Karpas-422 (cell line): Measurements from ENCODE around the gene NOTCH1. TPM values are rescaled to one million over a fixed set of nuclear protein-coding genes. Genes with fewer than 3 reads are reported as not detected.

ENCODE experiments used
- DNase-seq: peaks from one replicate; pipeline ENCODE4 v3.0.0-alpha.2; 2015
- H2AFZ ChIP-seq: fragments of 200-600 bp; sonication (generic); 2 replicates; pipeline ENCODE4 v1.6.1; 2014; ENCODE audit warnings: antibody characterized with exemption, low read length, mixed read lengths
- H3K27ac ChIP-seq: fragments of 200-600 bp; sonication (generic); 2 replicates; pipeline ENCODE4 v1.5.1; 2014; ENCODE audit warnings: mild to moderate bottlenecking, low read length, moderate library complexity
- H3K27me3 ChIP-seq: fragments of 200-600 bp; sonication (generic); 2 replicates; pipeline ENCODE4 v1.6.1; 2014; ENCODE audit warnings: low read length, mixed read lengths
- H3K36me3 ChIP-seq: fragments of 200-600 bp; sonication (generic); 2 replicates; pipeline ENCODE4 v1.6.1; 2014; ENCODE audit warnings: low read length, mixed read lengths; ENCODE audit not compliant: insufficient read depth
- H3K4me1 ChIP-seq: fragments of 200-600 bp; sonication (generic); 2 replicates; pipeline ENCODE4 v1.6.1; 2014; ENCODE audit warnings: mild to moderate bottlenecking, low read length, mixed read lengths
- H3K4me2 ChIP-seq: fragments of 200-600 bp; sonication (generic); 2 replicates; pipeline ENCODE4 v1.6.1; 2014; ENCODE audit warnings: low read length, low read depth, mild to moderate bottlenecking; ENCODE audit not compliant: poor library complexity, severe bottlenecking
- H3K4me3 ChIP-seq: fragments of 200-600 bp; sonication (generic); 2 replicates; pipeline ENCODE4 v1.5.1; 2014; ENCODE audit warnings: mild to moderate bottlenecking, antibody characterized with exemption, low read length, mixed read lengths
- H3K79me2 ChIP-seq: fragments of 200-600 bp; sonication (generic); 2 replicates; pipeline ENCODE4 v1.6.1; 2014; ENCODE audit warnings: mild to moderate bottlenecking, low read length, mixed read lengths
- H3K9ac ChIP-seq: fragments of 200-600 bp; sonication (generic); 2 replicates; pipeline ENCODE4 v1.6.0; 2014; ENCODE audit warnings: low read length
- H3K9me2 ChIP-seq: fragments of 200-600 bp; sonication (generic), shearing (Covaris generic); replicated peaks from 2 replicates; pipeline ENCODE4 v1.6.0; 2014; ENCODE audit warnings: mild to moderate bottlenecking, low read length, moderate library complexity; ENCODE audit not compliant: insufficient read depth
- H3K9me3 ChIP-seq: fragments of 300-700, 200-600 bp; sonication (generic); 2 replicates; pipeline ENCODE4 v1.6.1; 2014; ENCODE audit warnings: low read length, mixed read lengths
- H4K20me1 ChIP-seq: fragments of 200-600 bp; sonication (generic); 2 replicates; pipeline ENCODE4 v1.6.1; 2014; ENCODE audit warnings: mild to moderate bottlenecking, antibody characterized with exemption, low read length, low read depth; ENCODE audit not compliant: insufficient read depth
- total RNA-seq: library from RNA; depleted of rRNA; stranded (reverse); fragments of >200 nt; shearing (Covaris generic); gene quantifications from 2 replicates; pipeline ENCODE4 v1.2.3, GENCODE V29; 2014; ENCODE audit warnings: low replicate concordance

NOTCH1 gene
- total RNA-seq, 1 experiment from 2014 or later, result 15.0 TPM

DNA sequence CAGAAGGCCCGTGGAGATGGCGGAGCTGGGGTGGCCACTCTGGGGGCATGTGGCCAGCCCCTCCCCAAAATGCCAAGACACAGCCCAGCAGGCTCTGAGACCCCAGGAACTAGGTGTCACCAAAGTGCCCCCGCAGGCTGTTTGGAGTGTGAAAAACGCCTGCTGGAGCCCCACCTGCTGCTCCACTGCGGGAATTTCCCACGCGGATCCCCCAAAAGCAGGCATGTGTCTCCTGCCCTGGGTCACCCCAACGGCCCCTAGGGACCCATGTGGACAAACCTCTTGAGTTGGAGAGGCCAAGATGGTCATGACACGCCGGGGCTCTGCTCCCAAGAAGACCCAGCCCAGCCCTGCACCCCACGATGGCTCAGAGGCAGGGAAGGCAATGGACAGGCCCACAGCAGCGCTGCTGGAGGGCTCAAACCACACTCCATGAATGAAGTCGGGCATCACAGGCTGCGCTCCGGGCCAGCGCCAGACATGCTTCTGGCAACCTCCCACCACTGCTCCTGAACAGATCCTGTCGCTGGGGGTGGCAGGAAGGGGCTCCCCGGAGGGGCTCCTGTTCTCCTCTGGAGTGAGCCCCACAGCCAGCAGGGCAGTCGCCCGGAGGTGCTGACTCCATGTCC lies 15.3 kb downstream of the NOTCH1 start:
- no peaks in the 10 kb centered on the region for H3K79me2 ChIP-seq
- no peak for DNase-seq

DNA sequence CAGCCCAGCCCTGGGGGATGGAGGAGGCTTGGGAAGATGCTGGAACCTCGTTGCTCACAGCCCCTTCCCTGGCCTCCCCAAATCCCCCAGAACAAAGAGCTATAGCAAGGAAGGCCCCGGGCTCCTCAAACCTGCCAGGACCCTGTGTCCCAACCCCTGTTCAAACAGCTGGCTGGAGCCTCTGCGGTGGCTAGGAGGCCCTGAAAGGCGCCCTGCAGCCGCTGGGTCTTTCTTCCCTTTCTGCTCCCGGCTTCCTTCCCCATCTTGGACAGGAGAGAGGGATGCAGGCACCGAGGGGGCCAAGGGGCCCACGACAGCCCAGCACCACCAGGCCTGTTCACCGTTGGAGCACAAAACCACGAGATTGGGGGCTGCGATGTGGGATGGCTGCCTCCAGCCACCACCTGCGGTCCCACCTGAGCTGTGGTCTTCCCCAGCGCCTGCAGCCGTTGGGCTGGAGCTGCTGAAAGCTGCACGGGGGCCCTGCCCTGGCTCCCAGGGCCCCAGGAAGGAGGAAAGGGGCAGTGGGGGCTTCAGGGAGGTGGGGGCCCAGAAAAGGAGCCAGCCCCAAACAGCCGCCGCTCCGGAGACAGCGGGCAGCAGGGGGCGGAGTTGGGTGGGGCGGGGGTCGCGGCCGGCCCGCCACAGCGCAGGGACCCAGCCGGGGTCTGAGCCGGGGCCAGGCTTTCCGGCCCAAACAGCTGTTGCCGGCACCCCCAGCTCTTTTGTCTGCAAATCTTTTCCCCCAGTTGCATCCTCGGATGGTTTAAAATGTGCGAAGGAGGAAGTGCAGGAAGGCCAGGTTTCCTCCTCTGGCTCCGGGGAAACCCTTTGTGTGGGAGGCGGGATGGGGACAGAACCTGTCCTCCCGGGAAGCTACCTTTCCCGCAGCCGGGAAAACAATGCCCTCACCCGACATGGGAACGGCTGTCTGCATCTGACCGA lies 16.1 kb downstream of the NOTCH1 start:
- H3K9ac ChIP-seq, result no peak overlapping the region
- no peaks in the 10 kb centered on the region for H3K36me3 ChIP-seq
- no peak overlapping the region for H3K4me2 ChIP-seq
- no peak overlapping the region for H3K27ac ChIP-seq
- no peaks in the 10 kb centered on the region for H3K9me3 ChIP-seq
- H3K4me1 ChIP-seq, result peaks cover 16% of the 10 kb centered on the region
- no peak for DNase-seq
- peaks cover 34% of the 10 kb centered on the region; the same call in 1 of the 2 replicates for H4K20me1 ChIP-seq
- no peaks in the 10 kb centered on the region for H3K27me3 ChIP-seq
- H3K9me2 ChIP-seq, result no peaks in the 10 kb centered on the region
- H3K79me2 ChIP-seq, result no peaks in the 10 kb centered on the region
- no peak overlapping the region for H2AFZ ChIP-seq
- no peak overlapping the region for H3K4me3 ChIP-seq

More for the DNA sequence above, 15.3 kb downstream of the NOTCH1 start:
- Histone ChIP-seq H3K4me2 (no peak overlapping the region), H3K4me3 (no peak overlapping the region), H3K9ac (no peak overlapping the region), H3K9me3 (no peaks in the 10 kb centered on the region), H3K4me1 (peaks cover 21% of the 10 kb centered on the region), H3K9me2 (no peaks in the 10 kb centered on the region), H3K27me3 (no peaks in the 10 kb centered on the region), H4K20me1 (peaks cover 34% of the 10 kb centered on the region; the same call in 1 of the 2 replicates), H3K27ac (no peak overlapping the region), H2AFZ (no peak overlapping the region), H3K36me3 (no peaks in the 10 kb centered on the region)

DNA sequence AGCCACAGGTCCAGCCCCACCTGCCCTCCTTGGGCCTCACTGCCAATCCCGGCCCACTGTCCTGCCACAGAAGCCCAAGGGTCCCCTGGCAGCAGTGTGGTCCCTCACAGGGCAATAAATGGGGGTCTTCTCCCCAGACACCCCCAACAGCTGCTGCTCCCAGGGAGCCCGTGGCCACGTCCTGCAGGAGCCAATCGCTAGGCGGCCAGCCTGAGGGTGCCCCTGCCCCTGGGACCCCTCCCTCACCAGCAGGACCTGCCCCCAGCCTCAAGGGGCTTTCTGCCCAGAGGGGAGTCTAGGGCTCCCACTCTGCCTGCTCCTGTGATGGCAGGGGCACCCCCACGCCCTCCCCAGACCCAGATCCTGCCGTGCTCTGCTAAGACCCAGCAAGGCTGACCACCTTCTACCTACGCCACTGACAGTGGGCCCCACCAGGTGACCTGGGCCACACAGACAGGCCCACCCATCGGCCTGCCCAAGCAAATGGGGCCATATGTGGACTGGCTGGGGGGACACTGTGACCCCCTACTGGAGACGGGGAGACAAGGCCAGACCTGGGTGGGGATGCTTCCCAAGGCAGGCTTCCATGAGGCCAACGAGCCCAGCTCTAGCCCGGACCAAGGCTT lies 17.0 kb downstream of the NOTCH1 start:
- H3K27ac ChIP-seq, result no peak overlapping the region
- no peaks in the 10 kb centered on the region for H3K79me2 ChIP-seq
- H3K4me3 ChIP-seq, result no peak overlapping the region
- H3K36me3 ChIP-seq, result no peaks in the 10 kb centered on the region
- H4K20me1 ChIP-seq, result peaks cover 32% of the 10 kb centered on the region; the same call in 1 of the 2 replicates
- no peak for DNase-seq
- no peak overlapping the region for H2AFZ ChIP-seq
- no peak overlapping the region for H3K4me2 ChIP-seq
- H3K9ac ChIP-seq, result no peak overlapping the region
- no peaks in the 10 kb centered on the region for H3K9me3 ChIP-seq
- H3K9me2 ChIP-seq, result no peaks in the 10 kb centered on the region
- peaks cover 15% of the 10 kb centered on the region for H3K4me1 ChIP-seq
- H3K27me3 ChIP-seq, result no peaks in the 10 kb centered on the region

DNA sequence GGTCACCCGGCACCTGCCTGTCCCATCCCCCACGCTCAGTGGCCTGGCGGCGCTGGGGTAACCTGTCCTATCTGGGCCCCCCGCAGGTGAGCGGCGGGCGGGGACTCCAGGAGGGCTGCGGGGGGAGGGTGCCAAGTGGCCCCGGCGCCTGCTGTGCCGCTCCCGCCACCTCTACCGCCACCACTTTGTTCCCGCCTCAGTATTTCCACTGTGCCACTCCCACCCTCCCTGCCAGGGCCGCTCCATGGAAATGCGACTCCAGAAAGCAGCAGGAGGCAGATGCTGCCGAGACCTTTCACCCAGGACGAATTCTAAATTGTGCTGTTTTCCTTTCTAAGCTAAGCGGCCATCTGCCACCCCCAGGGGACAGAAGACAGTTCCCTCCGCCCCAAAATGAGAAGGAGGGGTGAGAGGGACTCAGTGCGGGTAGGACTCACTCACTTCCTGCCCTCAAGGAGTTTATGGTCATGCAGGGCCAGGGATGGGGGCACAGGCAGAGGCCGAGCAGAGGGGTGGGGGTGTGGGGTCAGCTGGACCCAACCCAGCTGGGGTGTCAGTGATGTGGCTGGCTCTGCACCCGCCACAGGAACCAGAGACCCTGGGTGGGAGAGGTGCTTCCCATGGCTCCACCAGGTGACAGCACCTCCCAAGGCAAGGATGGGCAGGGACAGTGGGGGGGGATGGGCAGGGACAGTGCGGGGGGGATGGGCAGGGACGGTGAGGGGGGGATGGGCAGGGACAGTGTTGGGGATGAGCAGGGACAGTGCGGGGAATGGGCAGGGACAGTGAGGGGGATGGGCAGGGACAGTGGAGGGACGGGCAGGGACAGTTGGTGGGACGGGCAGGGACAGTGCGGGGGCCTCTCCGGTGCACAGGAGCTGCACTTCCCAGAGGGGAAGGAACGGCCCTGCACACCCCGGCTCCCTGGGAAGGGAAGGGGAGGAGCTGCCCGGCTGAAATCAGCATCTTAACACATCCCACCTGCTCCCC lies 17.8 kb downstream of the NOTCH1 start:
- peak; percentile 70 for DNase-seq
- Histone ChIP-seq H3K9me3 (no peaks in the 10 kb centered on the region), H3K9ac (no peak overlapping the region), H3K79me2 (no peaks in the 10 kb centered on the region), H3K4me2 (no peak overlapping the region), H3K27me3 (no peaks in the 10 kb centered on the region), H3K9me2 (no peaks in the 10 kb centered on the region), H3K4me1 (peaks cover 8% of the 10 kb centered on the region), H4K20me1 (peaks cover 27% of the 10 kb centered on the region; the same call in 1 of the 2 replicates), H2AFZ (no peak overlapping the region), H3K36me3 (no peaks in the 10 kb centered on the region), H3K4me3 (no peak overlapping the region), H3K27ac (no peak overlapping the region)

DNA sequence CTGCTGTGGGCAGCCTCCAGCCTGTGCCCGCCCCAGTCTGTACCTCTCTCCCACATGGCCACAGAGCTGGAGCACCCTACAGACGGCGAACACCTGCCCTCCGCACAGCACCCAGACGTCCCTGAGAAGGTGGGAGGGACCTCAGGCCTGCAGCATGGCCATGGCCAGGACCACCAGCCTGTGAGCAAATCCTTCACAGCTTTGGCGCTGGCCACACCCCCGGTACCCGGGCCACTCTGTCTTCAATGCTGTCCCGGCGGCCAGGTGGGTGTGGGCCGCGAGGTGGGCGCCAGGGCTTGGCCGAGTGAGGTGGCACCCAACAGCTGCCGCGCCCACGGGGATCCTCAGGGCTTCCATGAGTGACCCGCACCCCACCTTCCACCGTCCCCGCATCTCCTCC lies 18.7 kb downstream of the NOTCH1 start:
- no peak overlapping the region for H3K9ac ChIP-seq
- H3K4me1 ChIP-seq, result no peaks in the 10 kb centered on the region
- H3K9me3 ChIP-seq, result no peaks in the 10 kb centered on the region
- no peak overlapping the region for H3K4me2 ChIP-seq
- no peak overlapping the region for H2AFZ ChIP-seq
- no peaks in the 10 kb centered on the region for H3K36me3 ChIP-seq
- H3K27ac ChIP-seq, result no peak overlapping the region
- H4K20me1 ChIP-seq, result peaks cover 18% of the 10 kb centered on the region; the same call in 1 of the 2 replicates
- H3K4me3 ChIP-seq, result no peak overlapping the region
- no peaks in the 10 kb centered on the region for H3K27me3 ChIP-seq
- no peaks in the 10 kb centered on the region for H3K79me2 ChIP-seq
- no peak for DNase-seq
- H3K9me2 ChIP-seq, result no peaks in the 10 kb centered on the region

DNA sequence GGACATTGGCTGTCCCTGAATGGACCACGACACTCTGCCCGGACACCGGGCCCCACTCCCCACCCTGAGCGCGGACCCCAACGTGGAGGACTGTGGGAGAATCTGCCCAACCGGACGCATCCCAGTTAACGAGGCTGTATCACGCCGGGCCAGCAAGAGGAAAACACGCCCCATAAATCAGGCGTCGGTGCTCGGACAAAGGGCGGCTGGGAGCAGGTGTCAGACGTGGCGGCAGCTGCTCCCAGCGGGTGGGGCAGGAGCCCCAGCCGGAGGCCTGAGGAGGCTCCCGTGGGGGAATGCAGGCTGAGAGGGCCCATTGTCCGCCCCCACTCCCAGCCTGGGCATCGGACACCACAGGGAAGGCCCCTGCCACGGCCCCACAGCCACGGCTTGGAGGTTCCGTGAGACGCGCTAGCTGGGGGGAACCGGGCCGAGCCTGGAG lies 19.2 kb downstream of the NOTCH1 start:
- Histone ChIP-seq H3K79me2 (no peaks in the 10 kb centered on the region), H3K9ac (no peak overlapping the region), H4K20me1 (peaks cover 15% of the 10 kb centered on the region; the same call in 1 of the 2 replicates), H3K4me1 (no peaks in the 10 kb centered on the region), H3K4me2 (no peak overlapping the region), H3K9me2 (no peaks in the 10 kb centered on the region), H2AFZ (no peak overlapping the region), H3K36me3 (no peaks in the 10 kb centered on the region), H3K27ac (no peak overlapping the region), H3K9me3 (no peaks in the 10 kb centered on the region), H3K27me3 (no peaks in the 10 kb centered on the region), H3K4me3 (no peak overlapping the region)
- no peak for DNase-seq

DNA sequence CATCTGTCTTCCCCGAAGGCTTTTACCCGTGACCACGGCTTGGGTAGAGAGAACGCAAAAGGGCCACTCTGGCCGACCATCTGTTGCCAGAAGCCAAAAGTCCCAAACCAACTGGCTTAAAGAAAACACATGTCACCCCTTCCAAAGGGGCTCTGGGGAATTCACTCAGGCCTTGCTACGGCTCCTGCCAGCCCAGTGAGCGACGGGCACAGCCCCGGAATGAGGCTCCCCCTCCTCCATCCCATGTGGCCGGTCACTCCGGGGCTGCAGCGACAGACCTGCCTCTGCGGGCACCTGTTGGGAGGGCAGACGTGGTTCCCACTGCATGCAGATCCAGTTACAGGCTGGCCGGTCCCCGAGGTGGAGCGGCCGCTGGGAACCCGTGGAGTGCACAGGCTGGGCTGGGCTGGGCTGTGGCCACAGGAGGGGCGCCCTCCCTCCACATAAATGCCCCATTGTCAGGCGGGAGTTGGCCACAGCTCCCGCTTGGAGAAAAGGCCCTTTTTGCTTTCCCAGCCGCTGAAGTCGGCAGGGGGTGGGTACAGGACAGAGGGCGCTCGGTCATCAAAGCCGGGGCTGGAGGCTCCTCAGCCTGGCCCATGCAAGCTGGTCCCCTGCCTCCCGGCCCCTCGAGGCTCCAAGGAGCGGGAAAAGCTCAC lies 19.9 kb downstream of the NOTCH1 start:
- H3K4me3 ChIP-seq, result no peak overlapping the region
- no peaks in the 10 kb centered on the region for H3K27me3 ChIP-seq
- no peak overlapping the region for H3K9ac ChIP-seq
- H3K27ac ChIP-seq, result no peak overlapping the region
- no peak overlapping the region for H2AFZ ChIP-seq
- H3K4me2 ChIP-seq, result no peak overlapping the region
- H4K20me1 ChIP-seq, result peaks cover 15% of the 10 kb centered on the region; the same call in 1 of the 2 replicates
- no peak for DNase-seq
- no peaks in the 10 kb centered on the region for H3K9me3 ChIP-seq
- H3K79me2 ChIP-seq, result no peaks in the 10 kb centered on the region
- H3K4me1 ChIP-seq, result no peaks in the 10 kb centered on the region
- H3K9me2 ChIP-seq, result no peaks in the 10 kb centered on the region
- no peaks in the 10 kb centered on the region for H3K36me3 ChIP-seq
